HG03342 (cell line): Measurements from ENCODE around the gene CABCOCO1.
A peak's percentile ranks its signal among the peaks of the same experiment; 100 is the strongest.

Experiments
- ATAC-seq: cut with Tn5 transposase; IDR thresholded peaks from one replicate; pipeline ENCODE4 v1.9.1; 2021; ENCODE audit warnings: mild to moderate bottlenecking, moderate library complexity; ENCODE audit not compliant: unreplicated experiment

The CABCOCO1 gene

GRCh38 chr10:61781969-61782403 is 119.3 kb downstream of the CABCOCO1 start:
- ATAC-seq: no peak

- no peak for ATAC-seq
Measured at GRCh38 chr10:61784354-61785133, 121.8 kb downstream of the CABCOCO1 start.

- no peak for ATAC-seq
Measured at GRCh38 chr10:61785473-61786105, 122.9 kb downstream of the CABCOCO1 start.

- ATAC-seq: peak; percentile 99
Measured at GRCh38 chr10:61786728-61787127, 124.0 kb downstream of the CABCOCO1 start.

GRCh38 chr10:61787170-61787569 is 124.4 kb downstream of the CABCOCO1 start:
- ATAC-seq: no peak

- ATAC-seq: no peak
Measured at GRCh38 chr10:61789031-61789430, 126.3 kb downstream of the CABCOCO1 start.

- no peak for ATAC-seq
Measured at GRCh38 chr10:61791216-61791615, 128.5 kb downstream of the CABCOCO1 start.

GRCh38 chr10:61792097-61792716 is 129.5 kb downstream of the CABCOCO1 start:
- no peak for ATAC-seq

- no peak for ATAC-seq
Measured at GRCh38 chr10:61792921-61793320, 130.2 kb downstream of the CABCOCO1 start.

GRCh38 chr10:61793760-61794703 is 131.3 kb downstream of the CABCOCO1 start:
- no peak for ATAC-seq

GRCh38 chr10:61795147-61795546 is 132.4 kb downstream of the CABCOCO1 start:
- peak; percentile 13 for ATAC-seq

GRCh38 chr10:61795551-61795950 is 132.8 kb downstream of the CABCOCO1 start:
- ATAC-seq: peak; percentile 56

GRCh38 chr10:61796785-61797184 is 134.1 kb downstream of the CABCOCO1 start:
- ATAC-seq: no peak

- ATAC-seq: no peak
Measured at GRCh38 chr10:61797304-61798153, 134.8 kb downstream of the CABCOCO1 start.

GRCh38 chr10:61798713-61799112 is 136.0 kb downstream of the CABCOCO1 start:
- ATAC-seq: no peak

GRCh38 chr10:61801484-61801883 is 138.8 kb downstream of the CABCOCO1 start:
- ATAC-seq: no peak

- ATAC-seq: no peak
Measured at GRCh38 chr10:61803269-61803668, 140.5 kb downstream of the CABCOCO1 start.

- no peak for ATAC-seq
Measured at GRCh38 chr10:61804414-61804813, 141.7 kb downstream of the CABCOCO1 start.

- ATAC-seq: no peak
Measured at GRCh38 chr10:61805091-61805490, 142.4 kb downstream of the CABCOCO1 start.

- ATAC-seq: no peak
Measured at GRCh38 chr10:61810263-61810662, 147.5 kb downstream of the CABCOCO1 start.
